Renal pelvis (tissue), 4 donors: ENCODE results near the gene LINGO1. TPM values are rescaled to one million over a fixed set of nuclear protein-coding genes. Genes with fewer than 3 reads are reported as not detected.

Source experiments
- DNase-seq: peaks from one replicate; pipeline ENCODE4 v3.0.0-alpha.2; 2013
- polyA plus RNA-seq, 3 donors: library from polyadenylated mRNA; unstranded; fragments of 120-200 nt; gene quantifications; one replicate each; pipeline ENCODE4 v1.2.1, GENCODE V29; 2013; ENCODE audit not compliant: insufficient read length in 3 of 3

The LINGO1 gene
- polyA plus RNA-seq, 3 donors: 11.3 to 22.4 (median 15.4) TPM

DNA sequence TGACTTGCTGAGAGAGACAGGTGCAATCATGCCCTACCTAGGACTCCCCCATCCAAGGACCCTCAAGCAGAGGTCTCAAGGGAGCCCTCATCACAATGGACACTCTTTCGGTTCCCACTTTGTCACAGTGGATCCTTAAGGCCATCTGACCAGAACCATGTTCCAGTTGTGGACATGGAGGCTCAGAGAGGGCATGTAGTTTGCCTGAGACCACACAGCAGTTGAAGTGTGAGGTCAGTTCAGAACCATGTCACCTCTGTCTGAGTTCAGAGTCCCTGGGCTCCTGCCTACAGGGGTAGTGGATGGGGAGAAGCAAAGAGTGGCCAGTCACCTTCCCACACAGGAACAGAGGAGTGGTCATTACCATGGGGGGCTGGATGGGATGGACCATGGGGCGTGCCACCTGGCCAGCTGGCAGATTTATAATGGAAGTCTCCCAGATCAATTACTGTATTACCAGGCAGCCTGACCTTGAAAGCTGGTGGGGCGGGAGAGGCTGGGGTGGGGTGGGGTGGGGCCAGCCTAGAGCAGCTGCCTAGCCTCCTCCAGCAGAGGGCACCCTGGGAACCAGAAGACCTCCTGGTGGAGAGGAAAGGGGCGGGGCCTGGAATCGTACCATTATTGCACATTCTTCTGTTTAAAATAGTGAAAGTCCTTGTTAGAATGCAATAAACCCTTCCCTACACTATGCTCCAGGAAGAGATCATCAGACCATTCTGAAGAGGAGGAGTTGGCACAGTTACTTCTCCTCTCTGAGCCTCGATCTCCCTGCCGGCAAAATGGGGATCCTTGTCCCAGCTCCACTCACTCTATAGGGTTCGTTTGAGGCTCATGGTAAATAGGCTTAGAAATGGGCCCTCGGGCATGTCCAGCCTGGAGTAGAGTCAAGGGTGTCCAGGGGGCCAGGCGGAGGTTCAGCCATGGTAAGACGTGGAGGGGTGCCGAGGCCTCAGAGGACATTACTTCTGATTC lies 26.9 kb upstream of the LINGO1 start:
- DNase-seq: peak; percentile 53

DNA sequence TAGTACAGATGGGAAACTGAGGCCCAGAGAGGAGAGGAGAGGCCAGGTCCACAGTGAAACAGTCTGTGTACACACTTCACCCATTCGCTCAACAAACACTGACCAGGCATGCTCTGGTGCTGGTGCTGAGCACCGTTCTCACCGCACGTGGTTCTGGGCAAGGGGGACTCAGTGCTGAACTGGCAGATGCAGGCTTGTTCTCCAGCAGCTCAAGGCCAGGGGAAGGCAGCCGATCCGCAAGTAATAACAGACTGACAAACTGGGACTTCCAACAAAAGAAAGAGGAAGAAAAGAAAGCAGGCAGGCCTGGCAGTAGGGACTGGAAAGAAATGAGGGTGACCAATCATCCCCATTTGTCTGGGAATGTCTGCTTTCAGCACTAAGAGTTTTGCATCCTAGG lies 25.6 kb upstream of the LINGO1 start:
- DNase-seq: no peak

DNA sequence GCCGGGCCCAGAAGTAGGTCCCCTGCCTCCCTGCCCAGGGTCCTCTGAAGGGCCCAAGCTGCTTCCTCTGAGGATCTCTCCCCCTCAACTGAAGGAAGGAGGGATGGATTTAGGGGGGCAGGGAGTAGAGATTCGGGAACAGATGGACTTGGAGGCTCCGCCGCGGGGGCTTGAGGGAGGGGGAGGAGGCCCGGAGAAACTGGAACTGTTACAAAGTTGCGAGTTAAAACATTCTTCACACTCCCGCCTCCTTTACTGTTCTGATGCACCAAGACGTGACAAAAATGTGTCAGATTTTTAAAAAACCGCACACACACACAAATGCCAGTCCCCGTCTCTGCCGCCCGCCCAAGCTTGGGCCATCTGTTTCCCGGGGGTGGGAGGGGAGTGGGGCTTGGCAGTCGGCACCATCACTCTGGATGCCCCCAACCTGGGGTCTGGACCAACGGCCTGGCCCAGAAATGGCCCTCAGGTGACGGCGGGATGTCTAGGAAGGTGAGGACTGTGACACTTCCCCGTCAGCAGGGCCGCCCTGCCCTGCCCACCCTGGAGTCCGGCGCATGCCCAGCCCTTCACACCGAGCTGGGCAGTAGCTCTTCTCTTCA lies 25.0 kb upstream of the LINGO1 start:
- no peak for DNase-seq

DNA sequence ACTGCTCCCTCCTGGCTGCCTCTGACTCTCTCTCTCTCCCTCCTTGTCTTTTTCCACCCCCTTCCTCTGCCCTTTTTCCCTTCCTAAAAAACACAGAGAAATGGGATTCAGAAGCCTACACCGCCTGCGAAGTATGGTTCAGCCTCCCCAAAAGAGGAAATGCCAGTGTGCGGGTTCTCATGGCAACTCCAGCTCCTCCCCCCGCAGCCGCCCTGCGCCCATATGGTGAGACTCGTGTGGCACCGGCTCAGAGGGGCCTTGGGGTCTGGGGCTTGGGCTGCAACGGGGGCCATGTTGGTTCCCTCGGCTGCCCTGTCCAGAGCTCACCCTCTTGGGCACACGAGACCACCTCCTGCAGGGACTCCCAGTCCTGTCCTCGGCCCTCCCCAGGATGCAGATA lies 23.6 kb upstream of the LINGO1 start:
- DNase-seq: no peak

DNA sequence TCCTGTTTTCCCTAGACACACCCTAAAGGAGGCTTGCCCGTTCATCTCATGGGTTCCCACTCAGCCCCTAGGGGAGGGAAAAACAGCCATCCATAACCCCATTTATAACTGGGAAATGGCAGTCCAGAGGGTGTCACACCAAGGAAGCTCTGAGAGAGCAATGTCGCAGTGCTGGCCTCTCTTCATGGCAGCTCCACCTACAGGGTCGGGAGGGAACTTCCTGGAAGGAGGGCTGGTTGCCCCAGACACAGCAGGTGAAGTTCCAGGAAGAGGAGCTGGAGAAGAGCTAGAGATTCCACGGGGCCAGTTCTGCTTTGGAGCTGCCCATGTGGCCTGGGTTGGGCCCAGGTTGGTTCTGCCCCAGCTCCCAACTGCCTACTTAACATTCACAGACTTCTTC lies 22.3 kb upstream of the LINGO1 start:
- DNase-seq: no peak

DNA sequence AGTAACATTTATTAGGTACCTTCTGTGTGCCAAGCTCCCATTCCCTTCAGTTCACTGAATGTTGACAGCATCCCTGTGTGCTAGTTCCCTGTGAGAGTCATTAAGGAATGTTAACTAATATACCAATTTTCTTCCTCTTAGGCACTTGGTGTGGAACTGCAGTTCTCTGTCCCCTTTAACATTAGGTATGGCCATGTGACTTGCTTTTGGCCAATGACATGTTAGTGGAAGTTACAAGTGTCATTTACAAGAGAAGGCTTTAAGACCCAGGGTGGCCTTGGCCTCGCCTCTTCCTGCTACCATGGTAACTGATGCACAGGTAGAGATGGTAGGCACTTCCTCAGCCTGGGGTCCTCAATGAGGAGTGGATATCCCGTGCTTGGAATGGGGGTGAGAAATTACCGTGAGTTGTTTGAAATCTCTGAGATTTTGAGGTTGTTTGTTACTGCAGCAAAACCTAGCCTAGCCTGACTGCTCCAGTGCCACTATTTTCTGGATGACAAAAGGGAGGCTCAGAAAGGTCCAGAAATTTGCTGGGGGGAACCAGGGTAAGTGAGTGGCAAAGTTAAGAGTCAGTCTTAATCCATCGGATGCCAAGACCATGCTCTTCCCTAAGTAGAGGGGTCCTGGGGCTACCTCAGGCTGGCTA lies 21.2 kb upstream of the LINGO1 start:
- DNase-seq: no peak

DNA sequence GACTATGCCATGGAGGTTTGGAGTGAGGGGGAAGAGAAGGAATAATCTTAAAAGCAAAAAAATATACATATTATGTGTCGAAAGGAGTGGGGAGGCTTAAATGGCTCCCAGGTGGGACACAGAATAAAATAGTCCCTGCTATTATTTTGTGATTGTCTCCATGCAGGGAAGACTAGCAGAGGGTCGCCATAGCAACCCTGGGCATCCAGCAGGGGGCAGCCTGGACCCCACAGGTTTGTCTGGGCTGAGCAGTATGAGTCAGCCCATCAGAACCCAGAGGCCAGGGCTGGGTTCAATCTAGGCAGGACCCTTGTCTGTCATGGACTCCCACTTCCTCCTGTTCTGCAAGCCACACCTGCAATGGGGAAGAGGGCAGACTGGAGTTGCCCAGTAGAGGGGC lies 17.6 kb upstream of the LINGO1 start:
- no peak for DNase-seq

DNA sequence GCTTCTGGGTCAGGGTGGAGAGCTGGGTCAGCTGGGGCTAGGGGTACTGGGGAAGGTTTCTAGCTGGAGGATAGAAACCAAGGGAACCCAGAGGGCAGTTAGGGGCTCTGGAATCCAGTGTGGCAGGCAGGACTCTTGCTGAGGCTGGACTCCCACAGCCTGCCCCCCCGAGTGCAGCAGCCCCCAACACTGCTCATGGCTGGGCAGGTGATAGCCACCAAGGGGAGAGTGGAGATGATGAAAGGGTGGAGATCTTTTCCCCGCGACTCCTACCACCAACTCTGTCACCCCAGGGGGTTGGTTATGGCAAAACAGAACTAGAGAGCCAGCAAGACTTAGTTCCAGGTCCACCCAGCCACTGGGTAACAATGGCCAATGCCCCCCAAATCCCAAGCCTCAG lies 16.9 kb upstream of the LINGO1 start:
- no peak for DNase-seq

DNA sequence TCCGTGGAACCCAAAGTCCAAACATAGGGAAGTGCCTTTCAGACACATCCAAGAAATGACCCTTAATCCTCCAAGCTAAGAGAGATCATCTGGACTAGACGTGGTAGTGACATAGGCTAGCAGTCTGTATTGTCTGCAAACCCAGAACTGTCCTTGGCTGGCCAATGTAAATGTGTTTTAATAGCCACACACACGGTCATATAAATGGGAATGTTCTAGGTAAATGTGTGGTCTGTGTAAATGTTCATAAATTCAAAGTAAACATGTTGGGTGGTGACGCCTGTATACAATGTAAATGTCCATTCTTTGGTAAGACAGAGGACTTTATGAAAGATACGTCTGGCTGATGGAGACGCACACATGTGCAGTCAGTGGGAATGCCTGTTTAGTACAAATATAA lies 16.3 kb upstream of the LINGO1 start:
- no peak for DNase-seq

DNA sequence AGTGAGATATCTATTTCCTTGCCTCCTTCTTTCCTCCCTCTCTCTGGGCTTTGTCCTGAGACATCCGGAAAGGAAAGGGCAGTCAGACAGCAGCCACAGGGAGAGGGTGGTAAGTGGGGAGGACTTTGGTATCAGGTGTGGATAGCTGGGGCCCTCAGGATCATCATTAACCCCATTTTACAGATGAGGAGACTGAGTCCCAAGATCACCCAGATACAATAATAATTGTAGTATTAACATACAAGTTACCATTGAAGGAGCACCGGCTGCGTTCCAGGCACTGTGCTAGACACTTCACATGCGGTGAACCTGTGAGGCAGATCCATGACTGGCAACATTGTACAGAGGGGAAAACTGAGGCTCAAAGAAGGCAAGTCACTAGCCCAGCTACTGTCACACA lies 15.2 kb upstream of the LINGO1 start:
- no peak for DNase-seq

DNA sequence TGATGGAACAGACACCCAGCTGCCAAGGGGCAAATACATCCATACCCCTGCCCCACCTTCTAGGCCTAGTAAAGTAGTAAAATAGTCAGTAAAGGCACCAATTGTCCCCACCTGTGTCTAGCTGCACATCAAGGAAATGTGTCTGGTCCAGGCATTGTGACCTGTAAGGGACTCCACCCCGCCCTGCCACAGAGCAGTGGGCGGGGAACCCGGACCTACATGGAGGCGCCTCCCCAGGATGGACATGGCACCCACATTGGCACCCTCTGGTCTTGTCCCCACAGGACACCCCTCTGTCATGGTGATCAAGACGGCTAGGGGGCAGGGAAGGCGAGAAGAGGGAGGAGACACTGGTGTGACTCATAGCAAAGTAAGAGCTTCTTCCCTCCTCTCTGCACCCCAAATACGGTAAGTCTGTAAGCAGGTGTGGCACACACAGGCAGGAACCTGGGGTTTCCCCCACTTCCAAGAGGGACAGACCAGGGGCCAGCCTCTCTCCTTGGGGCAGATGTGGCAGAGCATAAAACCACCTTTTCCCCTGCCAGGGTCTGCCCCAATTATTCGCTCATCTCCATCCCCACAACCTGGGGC lies 13.5 kb upstream of the LINGO1 start:
- no peak for DNase-seq

DNA sequence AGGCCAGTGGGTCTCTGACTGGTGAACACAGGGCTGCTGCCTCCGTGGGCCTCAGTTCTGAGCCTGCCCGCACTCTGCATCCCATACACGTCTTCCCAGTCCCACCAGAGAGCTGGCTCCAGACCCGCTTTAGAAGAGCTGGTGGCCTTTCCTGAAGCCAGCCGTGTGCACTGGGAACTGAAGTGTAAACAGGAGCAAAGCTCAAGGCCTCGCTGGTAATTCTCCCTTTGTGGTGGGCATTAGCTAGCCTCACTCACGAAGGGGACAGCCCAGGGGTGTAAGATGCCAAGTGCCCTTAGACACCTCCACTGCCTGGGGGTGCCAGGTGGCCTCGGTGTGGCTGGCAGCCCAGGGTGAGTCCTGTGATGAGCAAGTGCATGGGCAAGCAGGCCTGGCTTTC lies 12.9 kb upstream of the LINGO1 start:
- no peak for DNase-seq

DNA sequence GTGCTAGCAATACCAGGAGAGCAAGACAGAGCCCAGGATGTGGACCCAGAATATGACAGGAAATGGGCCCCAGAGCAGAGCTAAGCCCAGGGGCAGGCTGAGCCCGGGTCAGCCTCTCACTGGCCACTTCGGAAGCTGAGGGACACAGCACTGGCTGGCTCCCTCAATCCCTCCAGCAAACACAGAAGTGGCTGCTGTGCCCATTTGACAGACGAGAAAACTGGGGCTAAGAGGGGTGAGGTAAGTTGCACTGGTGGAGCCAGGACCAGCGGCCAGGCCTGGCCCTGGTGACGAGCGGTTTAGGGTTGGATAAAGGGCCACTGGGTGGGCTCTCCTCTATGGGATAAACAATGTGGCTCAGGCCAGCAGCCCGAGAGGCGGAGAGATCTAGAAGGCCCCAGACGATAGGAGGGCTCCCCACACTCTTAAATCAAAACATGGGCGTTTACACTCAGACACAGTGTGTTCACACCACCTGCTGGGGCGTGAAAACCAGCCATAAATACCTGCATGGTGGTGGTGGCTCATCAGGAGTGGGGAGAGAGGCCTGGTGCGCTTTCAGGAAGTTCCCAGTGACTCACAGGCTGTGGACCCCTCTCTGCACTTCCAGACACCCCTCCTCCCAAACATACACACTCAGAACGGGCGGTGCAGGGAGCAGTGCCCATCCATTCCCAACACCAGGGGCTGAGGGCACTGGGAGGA lies 12.0 kb upstream of the LINGO1 start:
- DNase-seq: no peak

DNA sequence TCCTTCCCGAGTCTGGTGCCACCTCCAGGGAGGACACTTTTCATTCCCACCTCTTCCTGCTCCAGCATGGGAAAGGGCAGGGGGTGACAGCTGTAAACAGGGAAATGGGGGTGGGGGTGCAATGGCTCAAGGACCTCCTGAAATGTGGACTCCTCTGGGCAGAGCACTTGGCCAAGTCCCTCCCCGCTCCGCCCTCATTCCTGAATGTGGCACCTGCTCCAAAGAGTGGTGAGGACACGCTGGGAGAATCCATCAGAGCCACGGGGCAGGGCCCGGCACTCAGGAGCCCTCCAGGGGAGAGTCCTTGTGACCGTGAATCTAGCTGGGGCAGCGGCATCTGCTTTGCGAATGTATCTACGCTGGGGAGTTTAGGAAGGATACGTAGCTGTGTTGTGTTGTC lies 11.1 kb upstream of the LINGO1 start:
- no peak for DNase-seq

DNA sequence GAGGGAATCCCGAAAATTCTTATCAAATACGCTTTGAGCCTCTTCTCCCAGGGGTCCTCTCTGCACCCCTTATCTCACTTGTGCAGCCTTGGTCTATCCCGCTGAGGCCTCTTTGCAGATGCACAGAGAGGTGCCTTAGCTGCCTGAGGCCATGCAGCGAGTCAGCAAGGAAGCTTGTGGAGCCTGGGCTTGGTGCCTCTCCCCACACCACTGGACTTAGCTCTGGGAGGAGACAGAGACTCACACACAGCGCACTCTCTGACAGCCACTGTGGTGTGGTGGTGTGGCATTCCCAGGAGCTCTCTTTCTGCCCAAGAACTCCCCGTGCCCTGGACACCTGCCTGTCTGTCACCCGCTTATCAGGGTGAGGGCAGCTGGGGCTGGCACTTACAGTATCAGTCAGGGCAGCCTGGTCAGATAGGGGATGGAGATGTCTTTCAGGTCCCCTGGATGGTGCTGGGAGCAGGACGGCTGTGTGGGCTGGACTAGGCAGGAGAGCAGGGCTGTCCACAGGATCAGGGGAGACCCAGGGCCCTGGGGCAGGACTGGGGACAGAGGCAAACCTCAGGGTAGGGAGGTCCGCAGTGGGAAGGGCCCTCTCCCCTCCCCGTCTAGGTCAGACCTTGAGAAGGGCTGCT lies 10.2 kb upstream of the LINGO1 start:
- DNase-seq: no peak

DNA sequence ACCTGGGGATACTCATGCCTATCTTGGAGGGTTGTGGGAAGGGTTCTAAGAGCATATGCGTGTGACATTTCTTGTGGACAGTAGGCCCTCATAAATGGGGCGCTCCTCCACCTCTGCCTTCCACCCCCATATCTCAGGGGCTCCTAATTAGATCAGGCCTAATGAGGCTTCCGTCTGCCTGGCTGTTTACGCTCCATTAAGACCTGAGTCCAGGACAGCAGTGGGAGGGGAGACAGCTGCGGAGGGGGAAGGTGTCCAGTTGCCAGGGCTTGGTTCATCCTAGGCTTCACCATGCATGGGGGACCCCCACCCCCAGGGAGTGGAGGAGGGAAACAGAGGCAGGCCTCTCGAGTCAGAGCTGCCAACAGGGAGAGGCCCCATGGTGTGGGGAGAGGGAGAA lies 9.3 kb upstream of the LINGO1 start:
- no peak for DNase-seq

DNA sequence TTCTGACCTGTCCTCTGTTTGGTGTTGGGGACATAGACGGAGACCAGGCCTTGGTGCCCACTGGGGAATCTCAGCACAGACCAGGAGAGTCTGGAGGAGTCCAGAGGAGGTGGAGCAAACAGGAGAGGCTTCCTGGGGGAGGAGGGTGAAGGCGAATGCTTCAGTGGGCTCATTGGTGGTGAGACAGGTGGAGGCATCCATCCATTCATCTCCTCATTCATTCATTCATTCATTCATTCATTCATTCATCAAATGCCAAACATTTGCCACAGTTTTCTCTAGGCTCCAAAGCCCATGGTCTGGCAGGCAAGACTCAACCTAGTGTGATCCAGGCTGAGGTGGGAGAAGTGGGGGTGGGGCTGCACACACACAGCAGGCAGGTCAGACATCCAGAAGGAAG lies 7.9 kb upstream of the LINGO1 start:
- no peak for DNase-seq

DNA sequence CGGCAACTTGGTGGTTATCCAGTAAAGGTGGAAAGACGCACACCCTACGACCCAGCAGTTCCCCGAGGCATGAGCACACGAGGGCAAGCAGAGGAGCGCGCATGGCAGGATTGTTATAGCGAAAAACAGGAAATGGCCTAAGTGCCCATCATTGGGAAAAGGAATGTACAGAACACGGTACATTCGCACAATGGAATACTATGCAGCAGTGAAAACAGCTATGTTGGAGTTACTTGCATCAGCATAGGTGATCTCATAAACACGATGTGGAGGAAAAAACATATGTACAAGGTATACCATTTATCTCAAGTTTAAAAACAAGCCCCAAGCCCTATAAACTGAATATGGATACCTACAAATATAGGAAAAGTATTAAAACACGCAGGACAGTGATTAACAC lies 6.7 kb upstream of the LINGO1 start:
- no peak for DNase-seq

DNA sequence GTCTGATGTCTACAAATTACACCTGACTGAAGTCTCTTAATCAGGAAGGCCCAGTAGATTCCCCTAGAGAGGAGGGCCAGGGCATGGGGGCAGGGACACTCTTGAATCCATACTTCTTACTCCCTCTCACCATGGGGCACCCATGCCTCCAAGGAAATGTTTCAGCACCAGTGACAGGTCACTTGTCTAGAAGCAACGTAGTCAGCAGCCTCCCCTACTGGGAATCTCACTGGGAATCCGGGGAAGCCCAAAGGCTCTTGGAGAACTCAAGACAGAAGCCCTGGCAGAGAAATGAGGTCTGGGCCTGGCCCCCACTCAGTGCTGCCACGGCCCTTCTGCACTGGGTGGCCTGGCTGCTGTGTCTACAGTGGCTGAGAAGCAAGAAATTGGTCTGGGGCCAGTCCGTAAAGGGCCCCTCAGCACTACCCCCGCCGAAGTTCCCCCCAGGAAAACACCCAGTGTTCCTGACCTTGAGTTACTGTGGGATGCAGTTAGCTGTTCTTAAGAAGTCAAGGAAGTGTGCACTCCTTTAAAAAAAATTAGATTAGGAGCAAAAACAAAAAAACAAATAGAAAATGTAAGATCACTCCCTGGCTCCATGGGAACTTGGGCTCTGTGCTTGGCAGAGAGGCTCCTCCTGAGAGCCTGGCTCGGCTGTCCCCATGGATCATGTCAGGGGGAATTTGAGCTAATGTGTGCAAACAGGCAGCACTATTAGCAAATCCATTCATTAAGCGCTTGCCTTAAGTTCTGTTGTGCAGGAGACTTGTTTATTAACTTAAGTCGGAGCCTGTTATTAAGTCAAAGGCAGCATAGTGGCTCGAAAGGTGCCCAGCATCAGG lies 5.4 kb upstream of the LINGO1 start:
- no peak for DNase-seq

DNA sequence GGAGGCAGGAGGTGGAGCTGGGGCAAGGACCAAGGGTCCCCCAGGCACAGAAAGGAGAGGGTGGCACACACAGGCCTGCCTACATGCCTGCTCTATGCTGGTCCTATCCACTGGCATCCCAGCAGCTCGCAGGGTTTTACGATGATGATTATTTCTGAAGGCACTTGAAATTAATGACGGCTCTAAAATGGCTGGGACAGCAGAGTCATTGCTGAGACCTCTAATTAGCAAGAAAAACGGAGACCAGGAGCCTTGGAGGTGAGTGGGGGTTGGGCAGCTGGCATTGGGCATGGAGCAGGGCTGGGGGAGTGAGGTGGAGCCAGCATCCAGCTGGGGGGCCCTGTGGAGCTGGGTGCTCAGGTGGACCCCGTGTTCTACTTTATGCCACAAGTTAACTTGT lies 3.5 kb upstream of the LINGO1 start:
- no peak for DNase-seq
